Stomach (tissue), 9 donors: ENCODE data around the gene RALGDS. TPM values are rescaled to one million over a fixed set of nuclear protein-coding genes. Genes with fewer than 3 reads are reported as not detected.

Source experiments
- DNase-seq, 2 donors: peaks; one replicate each; pipeline versions ENCODE4 v3.0.0 to v3.0.0-alpha.2; 2013 to 2019
- H3K27ac ChIP-seq, 5 donors: fragments of 200-600 bp in 4 of 5; sonication (generic) in 4 of 5; one replicate each; pipeline ENCODE4 v1.5.1; 2013 to 2019; ENCODE audit warnings: mild to moderate bottlenecking in 1 of 5, moderate library complexity in 1 of 5
- H3K27me3 ChIP-seq, 3 donors: fragments of 200-600 bp; sonication (generic); one replicate each; pipeline ENCODE4 v1.5.1; 2017 to 2019; ENCODE audit warnings: mixed run types in 1 of 3
- H3K36me3 ChIP-seq, 4 donors: fragments of 200-600 bp; sonication (generic); 1 replicate in 3 of 4; 2 replicates in 1 of 4; pipeline ENCODE4 v1.5.1; 2016 to 2019
- H3K4me1 ChIP-seq, 4 donors: fragments of 200-600 bp; sonication (generic); one replicate each; pipeline ENCODE4 v1.5.1; 2016 to 2019
- H3K4me3 ChIP-seq, 4 donors: fragments of 200-600 bp; sonication (generic) in 3 of 4; one replicate each; pipeline ENCODE4 v1.5.1; 2016 to 2019; ENCODE audit warnings: mild to moderate bottlenecking in 1 of 4
- H3K9me3 ChIP-seq, 4 donors: fragments of 200-600 bp; sonication (generic); one replicate each; pipeline ENCODE4 v1.5.1; 2016 to 2019
- CTCF ChIP-seq, 7 experiments: fragments of 450-650 bp in 4 of 7; fragments of 200-600 bp in 3 of 7; sonication (generic) in 3 of 7; IDR thresholded peaks; one replicate each; pipeline ENCODE4 v1.5.1; 2016 to 2019; ENCODE audit warnings: antibody characterized with exemption in 7 of 7, control low read depth in 2 of 7, mild to moderate bottlenecking in 1 of 7
- EP300 ChIP-seq: sonication (generic); formaldehyde crosslinking; IDR thresholded peaks from one replicate; pipeline ENCODE4 v1.6.1; 2017; ENCODE audit warnings: antibody characterized with exemption
- POLR2A ChIP-seq, 4 donors: fragments of 450-650 bp; IDR thresholded peaks; one replicate each; pipeline ENCODE4 v1.6.1; 2016; ENCODE audit warnings: antibody characterized with exemption in 4 of 4, control low read depth in 2 of 4, mild to moderate bottlenecking in 1 of 4, moderate library complexity in 1 of 4
- POLR2AphosphoS5 ChIP-seq, 3 donors: sonication (generic); formaldehyde crosslinking; IDR thresholded peaks; one replicate each; pipeline ENCODE4 v1.6.1; 2016; ENCODE audit warnings: antibody characterized with exemption in 3 of 3
- whole genome bisulfite sequencing, 5 donors: extraction: QIAGEN DNeasy Blood & Tissue Kit in 3 of 5; methylation state at CpG; one replicate each; pipeline versions ENCODE4 v1.1.5 to v1.1.7; 2013 to 2018; 5-methylcytosine and 5-hydroxymethylcytosine counted together
- intact Hi-C: fragments of 100-400 bp; cut with DNase I; formaldehyde crosslinking; loops from one replicate; pipeline ENCODE4 v1.15.1; 2023; ENCODE audit warnings: low total_unique reads
- polyA plus RNA-seq, 3 donors: library from polyadenylated mRNA; stranded (reverse); fragments of 200-250 nt; gene quantifications; one replicate each; pipeline ENCODE4 v1.2.3, GENCODE V29; 2013
- total RNA-seq, 5 donors: library from RNA; depleted of rRNA; stranded (reverse); fragments of >200 nt; gene quantifications; one replicate each; pipeline versions ENCODE4 v1.1.0 to v1.2.3, GENCODE V29; 2014 to 2016
- donor health status: healthy with polysubstance abuse.
- donor health status: Bipolar disorder and iron deficiency.
- donor health status: healthy.

Gene RALGDS
- total and polyA plus RNA-seq, 8 donors = 20.5 to 242 (median 43.6) TPM

- no peak for DNase-seq
- intact Hi-C loops = loop anchor here (2.0 kb wide), 1 partner anchor 45 kb away; no protein-coding TSS in a partner anchor
- no peak overlapping the region for H3K27ac ChIP-seq
- no peaks in the 10 kb centered on the region for H3K27me3 ChIP-seq
- no peak for TF ChIP-seq CTCF (IDR thresholded peaks at IDR 0.05)
- TF ChIP-seq POLR2A (IDR thresholded peaks at IDR 0.05) = no peak
- no peak for TF ChIP-seq POLR2AphosphoS5 (IDR thresholded peaks at IDR 0.05)
- no peak for TF ChIP-seq EP300
- no peak overlapping the region for H3K4me3 ChIP-seq
- peaks cover 6 to 10% (median 8%) of the 10 kb centered on the region in 4 donors for H3K4me1 ChIP-seq
- H3K36me3 ChIP-seq = peaks cover 83 to 100% (median 100%) of the 10 kb centered on the region in 4 donors
- H3K9me3 ChIP-seq = peaks cover 0 to 5% (median 2%) of the 10 kb centered on the region in 4 donors
- WGBS, 5 donors = 95 to 98% (median 96%) methylated on average over 13 to 32 of the region's 32 CpGs
Observed at GRCh38 chr9:133101356-133102189, 19.5 kb downstream of the RALGDS start.

- intact Hi-C loops = no loop called here
- WGBS, 5 donors = 88 to 96% (median 91%) methylated on average over 6 to 13 of the region's 13 CpGs
- Histone ChIP-seq H3K4me1 (peaks cover 6 to 10% (median 8%) of the 10 kb centered on the region in 4 donors), H3K4me3 (no peak overlapping the region), H3K27me3 (no peaks in the 10 kb centered on the region), H3K27ac (no peak overlapping the region), H3K36me3 (peaks cover 78 to 96% (median 93%) of the 10 kb centered on the region in 4 donors), H3K9me3 (peaks cover 0 to 13% (median 5%) of the 10 kb centered on the region in 4 donors)
- no peak for DNase-seq
- TF ChIP-seq POLR2AphosphoS5 (IDR thresholded peaks at IDR 0.05) (no peak), EP300 (no peak), CTCF (IDR thresholded peaks at IDR 0.05) (no peak), POLR2A (IDR thresholded peaks at IDR 0.05) (no peak)
Observed at GRCh38 chr9:133100506-133101355, 20.3 kb downstream of the RALGDS start.

GRCh38 chr9:133099726-133100505, 21.1 kb downstream of the RALGDS start:
- H3K4me1 ChIP-seq = peaks cover 6 to 10% (median 8%) of the 10 kb centered on the region in 4 donors
- TF ChIP-seq POLR2A (IDR thresholded peaks at IDR 0.05) (no peak), EP300 (no peak)
- no peak overlapping the region for H3K4me3 ChIP-seq
- WGBS, 5 donors = 92 to 96% (median 95%) methylated on average over 5 to 12 of the region's 12 CpGs
- no peaks in the 10 kb centered on the region for H3K27me3 ChIP-seq
- no peak overlapping the region for H3K27ac ChIP-seq
- intact Hi-C loops = no loop called here
- H3K36me3 ChIP-seq = peaks cover 72 to 88% (median 85%) of the 10 kb centered on the region in 4 donors
- H3K9me3 ChIP-seq = peaks cover 0 to 19% (median 5%) of the 10 kb centered on the region in 4 donors
- DNase-seq = no peak

GRCh38 chr9:133098871-133099270, 22.2 kb downstream of the RALGDS start:
- H3K4me3 ChIP-seq = no peak overlapping the region
- intact Hi-C loops = no loop called here
- H3K27ac ChIP-seq = no peak overlapping the region
- peaks cover 6 to 9% (median 7%) of the 10 kb centered on the region in 4 donors for H3K4me1 ChIP-seq
- no peak for DNase-seq
- H3K36me3 ChIP-seq = peaks cover 64 to 77% (median 75%) of the 10 kb centered on the region in 4 donors
- 86 to 96% (median 87%) methylated on average over 3 to 5 of the region's 5 CpGs for WGBS, 5 donors
- H3K27me3 ChIP-seq = no peaks in the 10 kb centered on the region
- peaks cover 0 to 19% (median 5%) of the 10 kb centered on the region in 4 donors for H3K9me3 ChIP-seq
- TF ChIP-seq EP300 = no peak
- no peak for TF ChIP-seq POLR2AphosphoS5 (IDR thresholded peaks at IDR 0.05)
- TF ChIP-seq CTCF (IDR thresholded peaks at IDR 0.05) = no peak
- no peak for TF ChIP-seq POLR2A (IDR thresholded peaks at IDR 0.05)
